Astrocyte (in vitro differentiated cells and primary cell): ENCODE results near the gene MYO1G.

Source experiments
- EZH2 ChIP-seq: IDR thresholded peaks from 2 replicates; pipeline ENCODE4 v1.6.1; 2012; ENCODE audit warnings: mild to moderate bottlenecking, low read length, inconsistent platforms; ENCODE audit not compliant: insufficient read depth
- TF ChIP-seq, protein P1 (sequence below): IDR thresholded peaks from 2 replicates; pipeline ENCODE4 v1.5.1; 2011; ENCODE audit warnings: low read depth, mild to moderate bottlenecking, inconsistent platforms, low read length, moderate library complexity; ENCODE audit not compliant: insufficient read depth

DNA sequence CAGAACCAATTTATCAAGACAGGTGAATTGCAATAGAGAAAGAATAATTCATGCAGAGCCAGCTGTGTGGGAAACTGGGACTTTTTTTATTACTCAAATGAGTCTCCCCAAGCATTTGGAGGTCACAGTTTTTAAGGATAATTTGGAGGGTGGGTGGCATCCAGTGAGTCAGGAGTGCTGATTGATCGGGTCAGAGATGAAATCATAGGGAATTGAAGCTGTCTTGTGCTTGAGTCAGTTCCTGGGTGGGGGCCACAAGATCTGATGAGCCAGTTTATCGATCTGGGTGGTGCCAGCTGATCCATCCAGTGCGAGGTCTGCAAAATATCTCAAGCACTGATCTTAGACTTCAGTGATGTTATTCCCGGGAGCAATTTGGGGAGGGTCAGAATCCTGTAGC, 9.9 kb upstream of the MYO1G start:
- TF ChIP-seq, protein P1, sequence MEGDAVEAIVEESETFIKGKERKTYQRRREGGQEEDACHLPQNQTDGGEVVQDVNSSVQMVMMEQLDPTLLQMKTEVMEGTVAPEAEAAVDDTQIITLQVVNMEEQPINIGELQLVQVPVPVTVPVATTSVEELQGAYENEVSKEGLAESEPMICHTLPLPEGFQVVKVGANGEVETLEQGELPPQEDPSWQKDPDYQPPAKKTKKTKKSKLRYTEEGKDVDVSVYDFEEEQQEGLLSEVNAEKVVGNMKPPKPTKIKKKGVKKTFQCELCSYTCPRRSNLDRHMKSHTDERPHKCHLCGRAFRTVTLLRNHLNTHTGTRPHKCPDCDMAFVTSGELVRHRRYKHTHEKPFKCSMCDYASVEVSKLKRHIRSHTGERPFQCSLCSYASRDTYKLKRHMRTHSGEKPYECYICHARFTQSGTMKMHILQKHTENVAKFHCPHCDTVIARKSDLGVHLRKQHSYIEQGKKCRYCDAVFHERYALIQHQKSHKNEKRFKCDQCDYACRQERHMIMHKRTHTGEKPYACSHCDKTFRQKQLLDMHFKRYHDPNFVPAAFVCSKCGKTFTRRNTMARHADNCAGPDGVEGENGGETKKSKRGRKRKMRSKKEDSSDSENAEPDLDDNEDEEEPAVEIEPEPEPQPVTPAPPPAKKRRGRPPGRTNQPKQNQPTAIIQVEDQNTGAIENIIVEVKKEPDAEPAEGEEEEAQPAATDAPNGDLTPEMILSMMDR, result no peak
- TF ChIP-seq EZH2, result no peak
